ENCODE measurements around the gene SLC27A3.
"Not testable (repeated sequence)": the region's sequence is repeated elsewhere in the genome, so short reads cannot be mapped to it uniquely, and the experiment has no call there.

SLC27A3 gene

GRCh38 chr1:153779781-153780541 lies 4.8 kb downstream of the SLC27A3 start:
- no peak for DNase-seq (ENCODE audit: low read depth in 3 of 3, low spot score in 1 of 3)

DNA sequence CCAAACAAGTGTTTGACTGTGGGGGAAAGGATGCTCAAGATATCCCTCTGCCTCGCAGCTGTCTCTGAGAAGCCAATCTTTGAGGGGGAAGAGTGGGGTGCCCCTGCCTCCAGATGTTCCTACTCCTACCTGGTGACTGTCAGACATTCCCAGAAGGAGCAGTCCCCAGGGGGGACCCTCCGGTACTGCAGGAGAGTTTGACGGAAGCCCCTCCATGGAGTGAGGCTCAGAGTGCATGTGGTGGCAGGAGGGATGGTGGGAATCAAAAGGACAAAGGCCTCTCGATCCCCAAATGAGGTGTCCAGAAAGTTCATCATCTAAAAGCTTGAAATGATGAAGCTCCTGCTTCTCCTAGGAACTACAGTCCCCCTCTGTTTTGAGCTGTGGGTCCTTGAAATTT lies 5.3 kb downstream of the SLC27A3 start:
- DNase-seq (ENCODE audit: low read depth in 3 of 3, low spot score in 1 of 3), result no peak

DNA sequence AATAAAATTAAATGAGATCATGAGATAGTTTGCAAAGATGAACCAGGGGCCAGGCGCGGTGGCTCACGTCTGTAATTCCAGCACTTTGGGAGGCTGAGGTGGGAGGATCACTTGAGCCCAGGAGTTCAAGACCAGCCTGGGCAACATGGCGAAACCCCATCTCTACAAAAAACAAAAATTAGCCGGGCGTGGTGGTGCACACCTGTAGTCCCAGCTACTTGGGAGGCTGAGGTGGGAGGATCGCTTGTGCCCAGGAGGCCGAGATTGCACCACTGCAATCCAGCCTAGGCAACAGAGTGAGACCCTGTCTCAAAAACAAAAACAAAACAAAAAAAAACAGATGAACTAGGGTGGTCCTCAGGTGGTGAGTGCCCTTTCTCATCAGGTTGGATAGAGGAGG lies 7.4 kb downstream of the SLC27A3 start:
- DNase-seq (ENCODE audit: low read depth in 3 of 3, low spot score in 1 of 3), result not testable (repeated sequence)

DNA sequence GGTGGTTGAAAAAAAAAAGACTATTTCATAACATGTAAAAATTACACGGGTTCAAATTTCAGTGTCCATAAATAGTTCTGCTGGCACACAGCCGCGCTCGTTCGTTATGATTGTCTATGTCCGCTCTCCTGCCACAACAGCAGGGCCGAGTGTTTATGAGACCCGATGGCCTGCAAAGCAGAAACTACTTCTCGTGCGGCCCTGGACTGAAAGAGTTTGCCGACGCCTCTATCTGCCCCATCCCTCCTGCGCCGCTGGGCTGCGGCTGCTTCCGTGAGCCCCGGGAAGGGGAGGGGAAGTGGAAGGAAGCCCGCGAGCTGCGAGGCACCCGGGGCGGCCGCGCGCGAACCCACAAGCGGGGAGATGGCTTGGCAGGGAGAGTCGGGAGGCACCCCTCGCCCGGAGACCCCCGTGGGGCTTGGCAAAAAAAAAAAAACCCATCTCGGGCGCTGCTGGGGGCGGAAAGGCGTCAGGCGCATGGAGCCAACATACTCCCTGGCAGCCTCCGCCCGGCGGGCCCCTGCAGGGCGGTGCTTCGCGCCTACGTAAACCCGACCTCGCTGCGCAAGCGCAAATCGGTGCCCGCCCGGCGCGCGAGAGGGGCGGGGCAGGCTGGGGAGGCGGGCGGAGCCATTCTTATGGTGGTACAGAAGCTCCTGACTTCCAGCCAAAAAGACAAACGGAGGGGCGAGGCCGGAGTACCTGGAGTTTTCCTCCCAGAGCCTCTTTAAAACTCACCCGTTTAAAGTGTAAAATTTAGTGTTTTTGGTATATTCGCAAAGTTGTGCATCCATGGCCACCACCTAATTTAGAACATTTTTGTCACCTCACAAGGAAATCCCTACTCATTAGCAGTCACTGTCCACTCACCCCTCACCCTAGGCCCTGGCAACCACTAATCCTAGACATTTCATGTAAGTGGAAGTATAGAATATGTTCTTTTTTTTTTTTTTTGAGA lies 8.3 kb downstream of the SLC27A3 start:
- peak; percentile 77 to 87 (median 87) for DNase-seq (ENCODE audit: low read depth in 3 of 3, low spot score in 1 of 3)

- DNase-seq (ENCODE audit: low read depth in 3 of 3, low spot score in 1 of 3), result no peak
These were observed 11.0 kb downstream of the SLC27A3 start for GRCh38 chr1:153786038-153786790.

- no peak for DNase-seq (ENCODE audit: low read depth in 3 of 3, low spot score in 1 of 3)
These were observed 14.3 kb downstream of the SLC27A3 start for GRCh38 chr1:153789478-153790034.

DNA sequence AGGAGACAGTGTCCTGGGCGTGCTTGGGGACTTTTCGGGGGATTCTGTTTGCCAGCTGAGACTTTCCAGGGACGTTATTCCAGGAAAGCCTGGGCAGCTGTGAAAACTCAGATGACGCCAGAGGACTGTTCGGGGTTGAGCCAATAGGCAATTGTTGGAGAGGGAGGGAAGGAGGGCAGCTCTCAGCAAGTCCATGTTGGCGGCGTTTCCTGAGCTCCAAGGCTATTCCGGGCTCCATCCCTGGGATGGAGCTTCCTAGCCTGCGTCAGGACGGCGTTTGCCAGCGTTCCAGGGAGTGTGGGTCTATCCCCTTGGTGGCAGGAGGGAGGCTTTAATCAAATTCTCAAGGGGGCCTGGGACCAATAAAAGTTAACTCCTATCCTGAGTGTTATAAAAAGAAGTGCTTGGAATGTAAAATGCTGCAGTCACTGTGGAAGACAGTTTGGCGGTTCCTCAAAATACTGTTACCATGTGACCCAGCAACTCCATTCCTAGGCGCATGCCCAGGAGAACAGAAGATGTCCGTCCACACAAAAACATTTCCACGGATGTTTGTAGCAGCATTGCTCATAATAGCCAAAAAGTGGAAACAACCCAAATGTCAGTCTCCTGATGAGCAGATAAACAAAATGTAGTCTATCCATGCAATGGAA lies 15.2 kb downstream of the SLC27A3 start:
- DNase-seq (ENCODE audit: low read depth in 3 of 3, low spot score in 1 of 3), result no peak

DNA sequence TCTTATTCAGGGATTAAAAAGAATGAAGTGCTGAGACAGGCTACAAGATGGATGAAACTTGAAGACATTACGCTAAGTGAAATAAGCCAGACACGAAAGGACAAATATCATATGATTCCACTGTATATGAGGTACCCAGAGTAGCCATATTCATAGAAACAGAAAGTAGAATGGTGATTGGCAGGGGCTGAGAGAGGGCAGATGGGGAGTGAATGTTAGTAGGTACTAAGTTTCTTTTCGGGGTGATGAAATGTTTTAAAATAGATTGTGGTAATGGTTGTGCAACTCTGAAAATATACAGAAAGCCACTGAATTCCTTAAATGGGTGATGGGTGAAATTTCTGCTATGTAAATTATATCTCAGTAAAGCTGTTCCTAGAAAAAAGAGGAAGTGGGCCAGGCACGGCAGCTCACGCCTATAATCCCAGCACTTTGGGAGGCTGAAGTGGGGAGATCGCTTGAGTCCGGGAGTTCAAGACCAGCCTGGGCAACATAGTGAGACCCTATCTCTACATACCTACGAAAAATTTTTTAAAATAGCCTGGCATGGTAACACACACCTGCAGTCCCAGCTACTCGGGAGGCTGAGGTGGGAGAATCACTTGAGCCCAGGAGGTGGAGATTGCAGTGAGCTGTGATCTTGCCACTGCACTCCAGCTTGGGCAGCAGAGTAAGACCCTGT lies 15.9 kb downstream of the SLC27A3 start:
- DNase-seq (ENCODE audit: low read depth in 3 of 3, low spot score in 1 of 3), result no peak

DNA sequence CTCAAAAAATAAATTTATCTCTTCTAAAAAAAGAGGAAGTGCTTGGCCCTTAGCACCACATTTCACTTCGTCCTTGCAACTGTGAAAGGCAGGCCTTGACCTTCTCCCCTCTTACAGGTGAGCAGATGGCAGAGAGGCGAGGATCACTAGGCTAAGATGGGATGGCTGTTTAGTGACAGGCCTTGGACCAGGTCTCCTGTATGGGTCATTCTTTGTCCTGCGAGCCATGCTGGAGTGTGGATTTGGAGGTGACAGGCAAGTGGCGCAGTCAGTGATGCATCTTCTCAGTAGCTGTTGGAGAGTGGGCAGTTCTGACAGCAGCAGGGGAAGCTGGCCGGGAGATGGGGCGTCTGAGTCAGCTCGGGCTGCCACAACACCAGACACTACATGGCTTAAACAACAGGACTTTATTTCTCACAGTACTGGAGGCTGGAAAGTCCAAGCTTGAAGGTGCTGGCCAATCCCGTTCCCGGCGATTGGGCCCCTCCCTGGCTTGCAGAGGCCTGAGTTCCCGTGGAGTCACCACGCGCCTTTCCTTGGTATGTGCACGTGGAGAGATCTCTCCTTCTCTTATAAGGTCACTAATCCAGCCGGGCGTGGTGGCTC lies 16.5 kb downstream of the SLC27A3 start:
- no peak for DNase-seq (ENCODE audit: low read depth in 3 of 3, low spot score in 1 of 3)

GRCh38 chr1:153792631-153793041 lies 17.4 kb downstream of the SLC27A3 start:
- DNase-seq (ENCODE audit: low read depth in 3 of 3, low spot score in 1 of 3), result no peak

DNA sequence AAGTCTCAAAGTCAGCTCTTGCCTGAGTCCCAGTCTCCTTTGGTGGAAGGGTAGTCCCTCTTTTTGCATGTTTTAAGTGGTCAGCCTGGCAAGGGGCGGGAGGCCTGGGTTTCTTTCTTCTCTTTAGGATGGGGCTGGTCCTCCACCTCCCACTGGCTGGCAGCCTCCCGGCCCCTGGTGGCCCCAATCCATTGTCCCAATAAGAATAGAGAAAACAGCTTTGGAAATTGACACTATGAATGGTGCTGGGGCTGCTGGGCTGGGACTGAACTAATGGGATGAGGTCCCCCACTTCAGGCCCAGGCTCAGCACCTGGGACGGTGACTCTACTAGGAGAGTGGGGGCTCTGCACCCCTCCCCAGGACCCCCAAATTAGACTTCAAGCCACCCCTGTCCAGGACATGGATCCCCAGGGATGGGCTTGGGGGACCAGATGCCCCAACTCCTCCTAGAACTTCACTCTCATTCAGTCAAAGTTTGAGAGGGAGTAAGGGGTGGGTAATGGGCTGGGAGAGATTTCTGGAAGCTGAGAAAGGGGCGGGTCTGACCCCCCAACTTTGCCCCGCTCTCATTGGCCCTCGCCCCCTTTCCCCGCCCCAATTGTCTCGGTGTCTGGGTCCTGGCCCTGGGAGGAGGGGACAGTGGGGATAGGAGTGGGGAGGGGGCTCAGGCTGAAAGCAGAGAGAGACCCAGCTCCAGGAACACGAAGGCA lies 18.2 kb downstream of the SLC27A3 start:
- no peak for DNase-seq (ENCODE audit: low read depth in 3 of 3, low spot score in 1 of 3)

DNA sequence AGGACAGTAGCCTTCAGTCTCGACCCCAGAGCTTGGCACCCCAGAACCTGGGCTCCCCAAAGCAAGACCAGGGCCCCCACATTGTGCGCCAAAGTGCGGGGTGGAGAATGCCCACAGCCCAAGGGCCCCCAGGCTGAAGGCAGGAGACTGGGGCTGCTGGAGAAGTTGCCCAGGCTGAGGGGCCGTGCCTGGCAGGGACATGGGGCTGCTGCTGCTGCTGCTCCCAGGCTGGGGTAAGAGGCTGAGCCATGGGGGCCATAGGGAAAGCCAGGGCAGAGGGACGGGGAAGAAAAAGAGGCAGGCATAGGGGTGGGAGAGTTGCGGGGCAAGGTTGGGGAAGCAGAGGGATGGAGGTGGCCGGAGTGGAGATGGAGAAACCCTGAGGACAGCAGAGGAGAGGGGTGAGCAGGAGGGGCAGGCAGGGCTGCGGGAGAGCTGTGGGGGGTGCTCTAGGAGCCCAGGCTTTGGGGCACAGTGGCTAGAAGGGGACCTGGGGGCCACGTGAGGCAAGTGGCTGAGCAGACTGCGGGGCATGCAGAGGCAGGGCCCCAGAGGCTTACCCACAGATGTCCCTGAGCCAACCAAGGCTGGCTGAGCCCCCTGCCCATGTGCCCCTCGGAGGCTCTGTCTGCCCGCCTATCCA lies 18.9 kb downstream of the SLC27A3 start:
- no peak for DNase-seq (ENCODE audit: low read depth in 3 of 3, low spot score in 1 of 3)

DNA sequence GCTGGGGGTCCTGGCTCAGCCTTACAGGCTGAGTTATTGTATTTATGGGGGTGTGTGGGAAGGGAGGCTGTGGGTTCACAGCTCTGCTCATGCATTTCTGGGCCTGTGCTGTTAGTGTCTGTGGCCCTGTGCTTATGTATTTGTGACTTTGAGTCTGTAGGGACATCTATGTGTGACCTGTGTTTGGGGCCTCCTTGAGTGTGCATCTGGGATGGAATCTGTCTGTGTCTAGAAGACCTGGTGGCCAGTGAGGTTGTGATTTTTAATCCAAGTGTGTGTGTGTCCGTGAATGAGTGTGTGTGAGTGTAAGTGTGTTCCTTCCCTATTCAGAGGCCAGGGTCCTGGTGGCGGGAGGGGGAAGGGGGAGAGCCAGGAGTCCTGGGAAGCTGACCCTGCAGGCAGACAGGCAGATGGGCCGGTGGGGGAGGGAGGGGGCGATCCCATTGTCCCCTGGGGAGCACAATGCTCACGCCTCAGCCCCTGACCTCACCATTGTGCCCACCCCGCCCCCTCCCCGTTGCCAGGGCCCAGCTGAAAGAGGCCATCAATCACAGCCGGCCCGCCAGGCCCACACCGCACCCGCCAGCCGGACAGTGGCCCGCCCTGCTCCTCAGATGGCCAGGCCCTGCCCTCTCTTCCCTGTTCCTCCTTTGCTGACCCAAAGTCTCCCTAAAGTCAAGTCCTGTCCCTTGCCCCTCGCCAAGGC lies 19.6 kb downstream of the SLC27A3 start:
- DNase-seq (ENCODE audit: low read depth in 3 of 3, low spot score in 1 of 3), result no peak

GRCh38 chr1:153795330-153795837 lies 20.2 kb downstream of the SLC27A3 start:
- DNase-seq (ENCODE audit: low read depth in 3 of 3, low spot score in 1 of 3), result no peak

- DNase-seq (ENCODE audit: low read depth in 3 of 3, low spot score in 1 of 3), result no peak
These were observed 21.0 kb downstream of the SLC27A3 start for GRCh38 chr1:153795934-153796785.

DNA sequence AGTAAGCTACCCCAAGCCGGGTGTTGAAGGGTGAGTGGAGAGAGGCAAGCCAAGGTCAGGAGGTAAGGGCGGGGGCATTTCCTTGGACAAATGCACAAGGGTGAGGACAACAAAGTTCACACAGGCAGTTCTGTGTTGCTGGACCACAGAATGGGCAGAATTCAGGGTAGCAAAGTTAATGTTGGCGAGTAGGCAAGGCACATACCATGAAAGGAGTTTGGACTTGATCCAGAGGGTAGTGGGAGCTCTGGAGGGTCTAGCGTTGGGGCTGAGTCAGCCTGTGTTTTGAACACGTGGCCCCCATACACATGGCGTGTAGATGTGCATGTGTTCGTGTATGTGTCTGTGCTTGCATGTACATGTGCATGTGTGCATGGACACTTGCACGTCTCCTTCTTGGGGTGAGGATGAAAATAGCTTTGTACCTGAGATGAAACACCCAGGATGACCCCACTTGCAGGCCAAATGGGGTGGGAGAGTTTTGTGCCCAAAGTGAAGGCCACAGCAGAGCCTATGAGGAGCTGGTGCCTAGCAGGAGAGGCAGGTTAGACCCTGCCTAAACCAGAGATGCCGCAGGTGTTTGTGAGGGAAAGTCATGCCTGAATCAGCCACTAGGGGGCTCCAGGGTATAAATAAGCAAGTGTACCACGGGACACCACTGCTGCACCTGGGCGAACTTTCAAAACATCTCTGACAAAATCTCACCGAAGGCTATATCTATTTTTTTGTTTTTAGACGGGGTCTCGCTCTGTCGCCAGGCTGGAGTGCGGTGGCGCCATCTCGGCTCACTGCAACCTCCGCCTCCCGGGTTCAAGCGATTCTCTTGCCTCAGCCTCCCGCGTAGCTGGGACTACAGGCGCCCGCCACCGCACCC lies 21.8 kb downstream of the SLC27A3 start:
- DNase-seq (ENCODE audit: low read depth in 3 of 3, low spot score in 1 of 3), result peak; percentile 59 to 71 (median 68)

All from stimulated activated CD4-positive, alpha-beta T cell treated with anti-CD3 and anti-CD28 coated beads, TNF-alpha, amount 100 ng/mL, for 1 hour (primary cell).